K562 (cell line): Measurements from ENCODE around the gene ACP5. TPM values are rescaled to one million over a fixed set of nuclear protein-coding genes. Genes with fewer than 3 reads are reported as not detected.

Source experiments
- BCLAF1 ChIP-seq, 2 experiments: fragments of 450-650 bp in 1 of 2; IDR thresholded peaks; 2 replicates each; pipeline ENCODE4 v1.6.1; 2011 to 2017; ENCODE audit warnings: low read depth in 2 of 2, antibody characterized with exemption in 1 of 2, borderline replicate concordance in 1 of 2, low read length in 1 of 2, mild to moderate bottlenecking in 1 of 2, mixed read lengths in 1 of 2; ENCODE audit not compliant: control insufficient read depth in 1 of 2
- BRD4 ChIP-seq: fragments of 200-600 bp; sonication (generic); IDR thresholded peaks from 2 replicates; pipeline ENCODE4 v1.6.1; 2017; ENCODE audit warnings: inconsistent platforms
- BRF2 ChIP-seq: IDR thresholded peaks from 3 replicates; pipeline ENCODE4 v1.6.1; 2011; ENCODE audit warnings: borderline replicate concordance, mild to moderate bottlenecking; ENCODE audit not compliant: insufficient read length, insufficient read depth
- CC2D1A ChIP-seq: fragments of 450-650 bp; IDR thresholded peaks from 2 replicates; pipeline ENCODE4 v1.6.1; 2017; ENCODE audit warnings: mild to moderate bottlenecking
- ELF4 ChIP-seq: fragments of 450-650 bp; formaldehyde crosslinking; IDR thresholded peaks from 2 replicates; pipeline ENCODE4 v1.4.0; 2022; ENCODE audit warnings: missing genetic modification characterization
- HINFP ChIP-seq: fragments of 450-650 bp; conservative IDR thresholded peaks from 2 replicates; pipeline ENCODE4 v1.6.1; 2016; ENCODE audit warnings: missing genetic modification characterization, low read depth, mild to moderate bottlenecking, control low read depth, missing compliant biosample characterization
- JUN ChIP-seq, 2 experiments: sonication (generic) in 1 of 2; formaldehyde crosslinking in 1 of 2; IDR thresholded peaks; 2 replicates each; pipeline versions ENCODE4 v1.6.1 to v1.8.0; 2012 to 2022; ENCODE audit warnings: borderline replicate concordance in 2 of 2, mild to moderate bottlenecking in 2 of 2, improper control_type of control experiment in 1 of 2, low read depth in 1 of 2, low read length in 1 of 2, missing genetic modification reagents in 1 of 2
- JUND ChIP-seq, 2 experiments: IDR thresholded peaks; 2 replicates in 1 of 2; 3 replicates in 1 of 2; pipeline ENCODE4 v1.6.1; 2011; ENCODE audit warnings: borderline replicate concordance in 2 of 2, low read depth in 2 of 2, low read length in 2 of 2, improper control_type of control experiment in 1 of 2, missing biosample characterization in 1 of 2, missing genetic modification characterization in 1 of 2, missing genetic modification reagents in 1 of 2
- NCOR1 ChIP-seq: fragments of 450-650 bp; IDR thresholded peaks from 2 replicates; pipeline ENCODE4 v1.6.1; 2016; ENCODE audit warnings: mild to moderate bottlenecking, moderate library complexity
- NELFE ChIP-seq: IDR thresholded peaks from 2 replicates; pipeline ENCODE4 v1.6.1; 2011; ENCODE audit warnings: mild to moderate bottlenecking; ENCODE audit not compliant: insufficient read depth, insufficient read length
- NFE2L1 ChIP-seq: fragments of 450-650 bp; IDR thresholded peaks from 2 replicates; pipeline ENCODE4 v1.6.1; 2016; ENCODE audit warnings: missing genetic modification characterization, low read depth, mild to moderate bottlenecking, missing compliant biosample characterization, moderate library complexity, borderline replicate concordance
- SMARCA5 ChIP-seq: fragments of 450-650 bp; IDR thresholded peaks from 2 replicates; pipeline ENCODE4 v1.6.1; 2016
- SP2 ChIP-seq: IDR thresholded peaks from 2 replicates; pipeline ENCODE4 v1.6.1; 2011; ENCODE audit warnings: mild to moderate bottlenecking, low read depth, low read length, moderate library complexity; ENCODE audit not compliant: poor library complexity, severe bottlenecking; ENCODE audit errors: extremely low read depth
- TAL1 ChIP-seq: fragments of 450-650 bp; IDR thresholded peaks from 2 replicates; pipeline ENCODE4 v1.6.1; 2016; ENCODE audit warnings: mild to moderate bottlenecking
- TFAM ChIP-seq: fragments of 250-450 bp; sonication (Bioruptor Pico); conservative IDR thresholded peaks from 2 replicates; pipeline ENCODE4 v1.5.0; 2021; ENCODE audit warnings: mild to moderate bottlenecking, moderate library complexity
- TRIM24 ChIP-seq, 2 experiments: fragments of 450-650 bp; IDR thresholded peaks; 2 replicates each; pipeline ENCODE4 v1.6.1; 2016
- ZNF311 ChIP-seq: fragments of 250-450 bp; sonication (Bioruptor Pico); IDR thresholded peaks from 2 replicates; pipeline ENCODE4 v1.4.0; 2020; ENCODE audit warnings: mild to moderate bottlenecking, moderate library complexity
- ZNF511 ChIP-seq: sonication (generic); formaldehyde crosslinking; IDR thresholded peaks from 2 replicates; pipeline ENCODE4 v1.8.0; 2022; ENCODE audit warnings: mild to moderate bottlenecking, missing genetic modification reagents
- ZNF512 ChIP-seq: IDR thresholded peaks from 2 replicates; pipeline ENCODE4 v1.6.1; 2016; ENCODE audit warnings: missing genetic modification characterization, missing compliant biosample characterization
- polyA plus RNA-seq, 8 experiments: library from polyadenylated mRNA; depleted of rRNA in 4 of 8; stranded (reverse) in 5 of 8; unstranded in 3 of 8; fragments of >200 nt; fragmentation: Nextera tagmentation in 2 of 8; fragmentation: Illumina TruSeq in 1 of 8; extraction: Ambion mirVana in 2 of 8; extraction: Trizol in 1 of 8; gene quantifications; 2 replicates each; pipeline versions ENCODE4 v1.2.1 to v1.2.3, GENCODE V29; 2011 to 2014; ENCODE audit warnings: inconsistent platforms in 1 of 8, missing spikeins in 1 of 8
- total RNA-seq, 7 experiments: library from RNA; depleted of rRNA in 6 of 7; stranded (reverse); fragments of >200 nt in 6 of 7; fragmentation: Illumina TruSeq in 2 of 7; extraction: Trizol in 2 of 7; gene quantifications; 2 replicates each; pipeline versions ENCODE4 v1.2.1 to v1.2.3, GENCODE V29; 2011 to 2021; ENCODE audit warnings: low replicate concordance in 1 of 7

The ACP5 gene
- total and polyA plus RNA-seq, 9 of the 15 experiments (the other 6 are each of a cell fraction or from before 2014, with no cell fraction given): 0.06 to 1.1 (median 0.31) TPM; not detected in 1

- TF ChIP-seq ZNF512 (tag): peak; percentile 97
- TF ChIP-seq BCLAF1 (IDR thresholded peaks at IDR 0.05; ENCODE audit: borderline replicate concordance in 1 of 2, control insufficient read depth in 1 of 2, low read depth in 2 of 2, low read length in 1 of 2): peak in 1 of 2 experiments; percentile 62; a peak in 1 of 4 replicates
- no peak for TF ChIP-seq TFAM (CRISPR knock-in tag)
- no peak for TF ChIP-seq TRIM24 (IDR thresholded peaks at IDR 0.05)
- no peak for TF ChIP-seq ZNF511 (CRISPR knock-in tag)
- TF ChIP-seq SMARCA5: 0 out of 2 replicates have a peak, but pooled peaks have one; percentile 29
- TF ChIP-seq CC2D1A: no peak
- peak; percentile 53 for TF ChIP-seq HINFP (tag)
- TF ChIP-seq JUND (IDR thresholded peaks at IDR 0.05; ENCODE audit: borderline replicate concordance, low read depth, low read length): no peak
- no peak for TF ChIP-seq JUND (tag; IDR thresholded peaks at IDR 0.05; ENCODE audit: borderline replicate concordance, low read depth, low read length)
- no peak for TF ChIP-seq NCOR1
- no peak for TF ChIP-seq SP2
- no peak for TF ChIP-seq TAL1
- no peak for TF ChIP-seq BRD4
- peak; percentile 75; the same call in 1 of the 2 replicates for TF ChIP-seq ELF4 (CRISPR knock-in tag)
- no peak for TF ChIP-seq BRF2
- no peak for TF ChIP-seq NELFE
- TF ChIP-seq NFE2L1 (tag): no peak
- TF ChIP-seq ZNF311 (CRISPR knock-in tag): no peak
- no peak for TF ChIP-seq JUN (IDR thresholded peaks at IDR 0.05; ENCODE audit: borderline replicate concordance, low read depth, low read length)
- TF ChIP-seq JUN (CRISPR knock-in tag; IDR thresholded peaks at IDR 0.05; ENCODE audit: borderline replicate concordance): no peak
These were observed 42.9 kb downstream of the ACP5 start (continued) for GRCh38 chr19:11534538-11534937.
